GM21381 (cell line): ENCODE results near the gene ENHO.

Experiments used
- ATAC-seq: cut with Tn5 transposase; IDR thresholded peaks from one replicate; pipeline ENCODE4 v1.9.1; 2021; ENCODE audit warnings: mild to moderate bottlenecking, moderate library complexity; ENCODE audit not compliant: unreplicated experiment

Gene ENHO

GRCh38 chr9:34508463-34508862 is 14.3 kb downstream of the ENHO start:
- no peak for ATAC-seq

DNA sequence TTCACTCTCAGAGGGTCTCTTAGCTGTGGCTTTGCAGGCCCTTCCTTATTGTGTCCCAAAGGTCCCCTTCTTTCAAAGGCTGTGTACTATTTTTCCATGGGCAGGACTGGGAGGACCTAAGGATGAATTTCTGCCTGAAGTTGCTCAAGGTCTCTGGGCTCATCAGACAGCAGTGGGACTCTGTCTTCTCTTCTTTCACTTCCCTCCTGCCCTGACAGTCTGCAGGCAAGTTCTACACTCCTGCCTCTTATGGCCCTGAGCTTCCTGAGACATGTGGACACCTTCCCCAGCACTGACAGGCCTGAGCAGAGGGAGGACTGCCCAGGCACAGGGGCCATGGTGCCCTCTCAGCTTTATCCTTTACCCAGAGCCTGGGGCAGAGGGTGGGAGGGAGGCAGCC is 14.8 kb downstream of the ENHO start:
- no peak for ATAC-seq

DNA sequence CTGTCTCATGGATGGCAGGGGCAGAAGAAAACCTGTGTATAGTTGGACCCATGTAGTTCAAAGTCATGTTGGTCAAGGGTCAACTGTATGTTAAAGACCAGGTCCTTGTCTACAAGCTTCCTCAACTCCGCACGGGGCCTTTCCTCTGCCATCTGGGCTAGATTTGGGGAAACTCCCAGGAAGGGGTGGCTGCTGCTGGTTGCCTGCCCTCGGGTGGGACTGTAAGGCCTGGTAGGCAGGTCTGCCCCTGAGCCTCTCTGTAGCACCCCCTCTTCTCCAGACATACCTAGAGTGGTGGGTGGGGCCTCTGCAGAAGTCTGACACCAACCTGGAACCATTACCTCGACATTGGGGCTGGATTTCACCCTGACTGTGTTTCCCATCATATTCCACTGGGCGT is 15.2 kb downstream of the ENHO start:
- ATAC-seq, result no peak

DNA sequence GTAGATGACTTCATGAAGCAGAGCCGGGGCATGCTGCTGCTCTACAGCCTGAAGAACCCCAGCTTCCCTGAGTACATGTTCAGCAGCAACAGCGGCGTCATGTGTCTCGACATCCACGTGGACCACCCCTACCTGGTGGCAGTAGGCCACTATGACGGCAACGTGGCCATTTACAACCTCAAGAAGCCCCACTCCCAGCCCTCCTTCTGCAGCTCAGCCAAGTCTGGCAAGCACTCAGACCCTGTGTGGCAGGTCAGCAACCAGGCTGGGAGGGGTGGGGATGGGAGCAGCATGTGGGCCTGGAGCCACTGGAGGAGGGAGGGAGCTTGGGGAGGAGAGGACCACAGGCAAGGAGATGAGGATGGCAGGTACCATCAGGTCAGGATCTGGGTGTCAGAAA is 16.2 kb downstream of the ENHO start:
- no peak for ATAC-seq

GRCh38 chr9:34505370-34506120 is 17.2 kb downstream of the ENHO start:
- no peak for ATAC-seq

DNA sequence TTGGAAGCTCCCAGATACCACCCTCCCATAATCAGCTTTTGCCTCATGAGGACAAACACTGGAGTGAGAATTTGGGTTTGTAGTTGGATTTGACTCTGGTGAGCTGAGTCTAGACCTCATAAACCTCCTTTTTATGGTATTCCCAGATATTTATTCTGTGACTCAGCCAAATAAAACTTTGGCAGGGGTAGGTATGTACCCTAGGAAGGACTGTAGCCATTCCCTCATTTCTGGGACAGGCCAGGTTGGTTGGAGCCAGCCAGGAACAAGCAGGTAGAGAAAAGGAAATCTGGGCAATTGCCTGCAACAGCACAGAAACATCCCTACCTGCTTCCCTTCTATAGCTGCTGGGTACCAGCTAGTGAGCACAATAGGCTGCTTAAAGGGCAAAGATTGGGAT is 19.4 kb downstream of the ENHO start:
- ATAC-seq, result no peak

DNA sequence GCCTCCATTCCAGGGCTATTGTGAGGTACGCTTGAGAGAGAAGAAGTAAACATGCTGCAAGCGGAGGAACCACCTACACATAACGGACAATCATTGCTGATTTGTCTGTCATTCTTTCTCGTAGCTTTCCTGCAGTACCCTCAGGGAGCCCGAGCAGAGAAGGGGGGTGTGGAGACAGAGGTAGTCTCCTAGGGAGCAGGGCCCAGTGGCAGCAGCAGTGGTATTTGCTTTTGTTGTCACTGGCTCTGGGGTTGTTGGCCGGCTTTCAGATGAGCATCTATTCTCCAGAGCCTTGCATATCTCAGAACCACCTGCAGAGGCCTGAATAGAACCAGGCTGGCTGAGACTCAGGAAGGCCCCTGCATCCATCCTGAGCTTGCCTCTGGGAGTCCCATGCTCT is 19.9 kb downstream of the ENHO start:
- ATAC-seq, result no peak

DNA sequence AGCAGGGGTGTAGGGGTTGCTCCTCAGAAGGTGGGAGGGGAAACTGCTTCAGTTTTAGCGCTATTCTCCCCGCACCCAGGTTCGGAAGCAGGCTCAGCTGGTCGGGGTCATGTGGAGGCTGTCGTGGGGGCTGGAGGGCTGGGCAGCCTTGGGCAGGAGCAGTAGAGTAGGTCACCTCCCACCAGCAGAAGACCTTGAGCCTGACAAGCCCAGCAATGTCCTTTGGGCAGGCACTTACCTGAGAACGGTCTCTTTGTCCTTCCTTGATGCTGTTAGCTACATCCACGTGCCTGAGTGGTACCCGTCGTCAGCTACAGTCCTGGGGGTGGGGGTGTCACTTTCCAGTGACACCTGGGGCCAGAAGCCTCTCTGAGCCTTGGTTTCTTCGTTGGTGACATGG is 20.3 kb downstream of the ENHO start:
- no peak for ATAC-seq

DNA sequence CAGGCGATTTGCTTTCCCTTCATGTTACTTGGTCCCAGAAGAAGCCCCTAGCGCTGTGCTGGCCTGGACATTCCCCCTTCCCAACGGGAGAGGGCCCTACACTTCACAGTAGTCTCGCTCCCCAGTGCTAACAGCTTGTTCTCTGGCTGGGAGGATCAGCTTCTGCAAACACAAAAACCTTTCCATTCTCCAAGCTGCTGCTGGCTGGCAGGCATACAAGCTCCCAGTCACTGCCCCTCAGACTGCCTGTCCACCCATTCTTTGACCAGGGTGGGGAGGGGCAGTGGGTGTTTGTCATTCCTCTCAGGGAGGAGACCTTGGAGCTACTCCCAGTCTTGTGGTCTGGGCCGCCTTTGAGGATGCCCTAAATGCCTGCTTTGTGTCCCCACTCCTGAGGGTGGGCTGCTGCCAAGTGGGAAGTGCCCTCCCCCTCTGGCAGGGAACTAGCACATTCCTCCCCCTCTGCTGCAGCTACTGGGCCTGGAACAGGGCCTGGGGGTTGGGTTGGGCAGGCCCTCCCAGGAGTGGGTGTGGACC is 20.8 kb downstream of the ENHO start:
- ATAC-seq, result no peak

DNA sequence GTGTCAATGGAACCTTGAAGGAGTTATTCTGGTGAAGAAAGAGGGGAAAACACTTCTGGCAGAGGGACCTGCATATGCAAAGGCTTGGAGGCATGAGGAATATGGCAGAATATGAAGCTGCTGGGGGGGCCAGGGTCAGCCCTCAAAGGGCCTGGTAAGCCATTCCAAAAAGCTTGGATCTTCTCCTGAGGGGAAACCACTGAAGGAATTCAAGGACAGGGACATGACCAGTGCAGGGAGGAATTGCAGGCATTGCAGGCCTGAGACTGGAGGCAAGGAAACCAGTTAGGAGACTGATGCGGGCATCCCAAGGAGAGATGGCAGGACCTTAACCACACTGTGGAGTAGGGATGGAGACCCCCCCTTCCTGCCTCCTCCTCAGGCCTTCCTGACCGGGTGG is 21.4 kb downstream of the ENHO start:
- ATAC-seq, result no peak

- ATAC-seq, result no peak
These were observed 22.0 kb downstream of the ENHO start for GRCh38 chr9:34500623-34501267.

DNA sequence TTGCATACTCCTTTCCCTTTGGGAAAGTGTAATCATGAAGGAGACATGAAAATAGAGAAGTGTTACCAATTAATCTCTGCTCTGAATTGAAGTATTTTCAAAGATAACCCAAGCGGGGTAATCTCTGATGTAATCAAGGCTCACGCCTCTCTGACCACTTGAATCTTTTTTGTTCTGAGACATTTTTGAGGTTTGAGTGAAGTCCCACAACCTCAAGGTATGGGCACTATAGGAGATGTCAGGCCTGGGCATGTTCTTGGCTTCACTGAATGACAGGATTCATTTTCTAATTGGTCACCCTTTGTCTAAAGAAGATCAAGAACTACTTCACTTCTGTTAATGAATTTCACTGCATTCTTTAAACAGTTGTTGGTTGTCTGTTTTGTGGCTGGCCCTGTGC is 23.7 kb downstream of the ENHO start:
- no peak for ATAC-seq

DNA sequence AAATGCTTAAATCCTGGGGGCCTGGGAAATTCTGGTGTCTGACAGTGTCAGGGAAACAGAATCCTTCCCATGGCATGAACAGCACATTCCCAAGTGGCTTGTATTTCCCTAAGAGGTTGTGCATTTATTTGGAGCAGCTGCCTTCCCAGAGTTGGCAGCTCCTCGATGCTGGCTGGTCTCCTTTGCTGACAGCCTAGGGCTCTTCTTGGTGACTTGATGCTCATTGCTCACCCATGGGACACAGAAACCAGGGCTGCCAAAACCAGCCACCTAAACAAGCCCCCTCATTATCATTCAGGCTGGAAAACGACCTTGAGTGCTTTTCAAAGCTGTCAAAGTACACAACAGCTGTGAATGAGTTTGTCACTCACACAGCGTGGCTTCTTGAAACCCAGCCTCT is 24.2 kb downstream of the ENHO start:
- no peak for ATAC-seq

DNA sequence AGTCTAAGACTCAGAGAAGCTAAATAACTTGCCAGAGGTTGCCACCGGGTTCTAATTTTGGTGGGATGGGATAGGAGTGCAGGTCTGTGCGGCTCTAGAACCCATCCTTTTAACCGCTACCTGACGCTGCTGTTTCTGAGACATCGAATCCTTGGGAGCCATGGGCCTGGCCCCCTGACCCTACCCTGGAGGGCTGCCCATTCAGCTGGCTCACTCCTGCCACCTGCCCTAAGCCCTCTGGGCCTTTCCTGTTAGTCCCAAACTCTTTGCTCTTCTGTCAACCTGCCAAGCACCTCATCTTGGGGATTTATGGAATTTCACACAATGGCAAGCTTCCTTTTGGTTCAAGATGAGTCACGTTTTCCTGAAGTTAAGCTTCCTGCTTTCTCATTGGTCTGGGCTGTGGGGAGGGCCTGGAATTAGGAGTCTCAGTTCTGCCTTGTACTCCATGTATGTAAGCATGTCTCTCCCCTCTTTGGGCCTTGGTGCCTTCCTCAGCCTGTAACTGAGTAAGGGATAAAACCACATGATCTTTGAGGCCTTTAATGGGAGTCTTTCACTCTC is 26.6 kb downstream of the ENHO start:
- no peak for ATAC-seq

GRCh38 chr9:34493972-34494535 is 28.7 kb downstream of the ENHO start:
- ATAC-seq, result no peak

DNA sequence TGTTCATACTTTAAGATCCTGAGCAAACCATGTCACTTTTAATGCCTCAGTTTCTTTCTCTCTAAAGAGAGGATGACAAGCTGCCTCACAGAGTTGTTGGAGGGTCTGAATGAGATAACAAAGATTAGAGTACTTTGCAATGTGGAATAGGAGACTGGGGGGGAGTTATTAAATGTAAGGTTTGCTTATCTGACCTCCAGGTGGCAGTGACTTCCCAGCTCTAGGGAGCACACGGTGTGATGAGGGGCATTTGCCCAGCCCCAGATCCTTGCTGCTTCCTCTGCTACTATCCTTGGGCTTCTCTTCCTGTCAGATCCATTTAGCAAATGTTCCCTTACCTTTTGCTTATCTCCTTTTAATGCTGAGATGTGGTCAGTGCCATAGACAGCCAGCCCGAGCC is 30.7 kb downstream of the ENHO start:
- no peak for ATAC-seq

DNA sequence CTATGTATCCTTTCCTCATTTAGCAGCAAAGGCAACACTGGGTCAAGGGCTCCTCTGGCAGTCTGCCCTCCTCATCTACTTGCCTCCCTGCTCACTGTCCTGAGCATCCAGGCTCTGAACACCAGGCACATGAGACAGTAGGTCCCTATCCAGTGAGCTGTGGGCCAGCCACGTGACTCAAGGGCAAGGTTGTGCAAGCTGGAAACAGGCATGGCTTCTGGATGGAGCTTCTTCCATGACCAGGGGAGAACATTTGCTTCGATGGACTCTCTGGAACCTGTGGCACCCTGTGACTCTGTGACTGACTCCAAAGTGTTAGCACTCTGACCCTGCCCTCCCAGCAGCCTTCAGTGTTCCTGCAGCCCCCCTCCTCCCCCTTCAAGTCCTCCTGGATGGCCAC is 31.2 kb downstream of the ENHO start:
- ATAC-seq, result no peak

DNA sequence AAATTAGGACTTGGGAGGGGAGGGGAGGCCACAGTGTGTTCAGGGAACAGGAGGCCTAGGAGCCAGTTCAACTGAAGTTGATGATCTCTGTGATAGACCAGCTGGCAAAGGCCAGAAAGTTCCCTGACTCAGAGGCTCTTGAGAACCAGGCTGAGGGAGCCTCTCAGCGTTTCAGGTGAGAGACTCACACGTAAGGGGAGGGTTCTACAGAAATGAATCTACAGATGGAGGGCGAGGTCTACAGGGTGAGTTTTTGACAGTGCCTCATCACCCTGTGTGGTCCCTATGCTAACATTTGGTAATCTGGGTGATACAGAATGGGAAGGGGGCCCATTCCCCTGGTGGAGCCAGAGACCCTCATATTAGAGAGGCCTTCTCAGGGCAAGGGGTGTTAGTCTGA is 32.0 kb downstream of the ENHO start:
- no peak for ATAC-seq

DNA sequence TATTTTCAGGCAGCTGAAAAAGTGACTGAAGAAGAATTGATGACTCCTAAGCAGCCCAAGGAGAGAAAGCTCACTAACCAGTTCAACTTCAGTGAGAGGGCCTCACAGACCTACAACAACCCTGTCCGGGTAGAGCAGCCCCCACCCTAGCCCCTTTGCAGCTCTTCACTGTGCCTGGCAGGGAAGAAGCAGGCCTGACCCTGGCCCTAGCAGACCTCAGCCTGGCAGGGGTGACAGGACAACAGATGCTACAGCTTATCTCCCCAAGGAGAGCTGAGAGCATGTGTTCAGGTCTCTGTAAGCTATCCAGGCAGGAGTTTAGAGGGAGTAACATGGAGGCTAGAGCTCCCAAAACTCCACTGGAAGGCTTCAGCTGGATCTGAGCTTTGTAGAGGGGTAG is 32.4 kb downstream of the ENHO start:
- ATAC-seq, result no peak

- ATAC-seq, result no peak
These were observed 36.2 kb downstream of the ENHO start for GRCh38 chr9:34486572-34486971.

DNA sequence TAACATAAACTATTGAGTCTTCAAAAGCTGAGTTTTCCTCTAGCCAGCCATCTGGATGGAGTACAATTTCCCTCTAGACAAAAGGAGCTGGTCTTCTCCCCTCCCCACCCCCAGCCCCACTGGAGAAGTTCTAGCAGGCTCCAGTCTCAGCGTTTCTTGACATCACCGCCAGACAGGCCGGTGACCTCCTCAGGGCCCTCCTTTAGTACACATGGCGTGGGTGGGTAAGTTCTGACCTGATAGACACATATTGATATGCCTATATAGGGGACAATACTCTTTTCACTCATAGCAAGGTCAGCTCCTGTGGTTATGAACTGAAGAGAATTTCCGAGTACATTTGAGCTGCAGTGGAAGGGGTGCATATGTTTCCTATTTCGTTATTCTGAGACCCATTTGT is 37.0 kb downstream of the ENHO start:
- ATAC-seq, result no peak

GRCh38 chr9:34484678-34485077 is 38.1 kb downstream of the ENHO start:
- no peak for ATAC-seq
